SK-N-SH (cell line): ENCODE measurements around the gene LRRC34. TPM values are rescaled to one million over a fixed set of nuclear protein-coding genes. Genes with fewer than 3 reads are reported as not detected.

Source experiments
- CTCF ChIA-PET: fragments of 300-600, 350-600 bp; formaldehyde crosslinking; extraction: SDS; loops from one replicate; lab custom pipeline; 2021; lab: Yijun Ruan, JAX
- POLR2A ChIA-PET: fragments of 350-600 bp; sonication (Branson Sonifier 250); formaldehyde crosslinking; extraction: SDS; loops from one replicate; lab custom pipeline; 2020; ENCODE audit warnings: antibody characterized with exemption, inconsistent platforms; lab: Yijun Ruan, JAX
- DNase-seq: peaks from one replicate; pipeline ENCODE4 v3.0.0; 2012
- H2AFZ ChIP-seq: fragments of 200-600 bp; sonication (generic); 2 replicates; pipeline ENCODE4 v1.8.1; 2016; ENCODE audit warnings: antibody characterized with exemption, mild to moderate bottlenecking, low read depth
- H3F3A ChIP-seq: fragments of 200-600 bp; sonication (generic); replicated peaks from 2 replicates; pipeline ENCODE3; 2016; ENCODE audit warnings: antibody characterized with exemption, mild to moderate bottlenecking; ENCODE audit not compliant: insufficient read depth
- H3K27ac ChIP-seq, 2 experiments: fragments of 200-500 bp in 1 of 2; fragments of 200-600 bp in 1 of 2; sonication (Bioruptor generic) in 1 of 2; sonication (generic), shearing (Covaris generic) in 1 of 2; 2 replicates each; pipeline versions ENCODE4 v1.5.1 to v1.6.1; 2014 to 2016; ENCODE audit warnings: low read depth in 2 of 2, inconsistent platforms in 1 of 2, low read length in 1 of 2, mild to moderate bottlenecking in 1 of 2, mixed read lengths in 1 of 2
- H3K27me3 ChIP-seq: fragments of 200-600 bp; sonication (generic), shearing (Covaris generic); 2 replicates; pipeline ENCODE4 v1.6.1; 2016; ENCODE audit warnings: mixed run types; ENCODE audit not compliant: insufficient read depth
- H3K36me3 ChIP-seq, 2 experiments: fragments of 200-500 bp in 1 of 2; fragments of 200-600 bp in 1 of 2; sonication (Bioruptor generic) in 1 of 2; sonication (generic) in 1 of 2; replicated peaks in 1 of 2; 2 replicates each; pipeline versions ENCODE3 to v1.5.1; 2014 to 2016; ENCODE audit warnings: low read length in 1 of 2, mild to moderate bottlenecking in 1 of 2; ENCODE audit not compliant: insufficient read depth in 2 of 2, control insufficient read depth in 1 of 2
- H3K4me1 ChIP-seq, 2 experiments: fragments of 200-500 bp in 1 of 2; fragments of 200-600 bp in 1 of 2; sonication (Bioruptor generic) in 1 of 2; sonication (generic), shearing (Covaris generic) in 1 of 2; 2 replicates each; pipeline versions ENCODE4 v1.5.1 to v1.6.1; 2014 to 2016; ENCODE audit warnings: low read depth in 1 of 2, low read length in 1 of 2, mixed run types in 1 of 2; ENCODE audit not compliant: insufficient read depth in 2 of 2, control insufficient read depth in 1 of 2
- H3K4me2 ChIP-seq: fragments of 200-600 bp; sonication (generic), shearing (Covaris generic); 2 replicates; pipeline ENCODE4 v1.6.1; 2017; ENCODE audit warnings: mixed run types
- H3K4me3 ChIP-seq, 2 experiments: fragments of 200-500 bp in 1 of 2; fragments of 200-600 bp in 1 of 2; sonication (Bioruptor generic) in 1 of 2; sonication (generic), shearing (Covaris generic) in 1 of 2; 2 replicates each; pipeline versions ENCODE4 v1.5.1 to v1.8.1; 2014 to 2016; ENCODE audit warnings: low read depth in 2 of 2, inconsistent platforms in 1 of 2, low read length in 1 of 2, mild to moderate bottlenecking in 1 of 2, mixed read lengths in 1 of 2, moderate library complexity in 1 of 2
- H3K79me2 ChIP-seq: fragments of 200-600 bp; sonication (generic); 2 replicates; pipeline ENCODE4 v1.8.1; 2017; ENCODE audit warnings: mild to moderate bottlenecking; ENCODE audit not compliant: insufficient read depth
- H3K9ac ChIP-seq: fragments of 200-600 bp; sonication (generic); 2 replicates; pipeline ENCODE4 v1.6.1; 2017; ENCODE audit warnings: mixed run types
- H3K9me2 ChIP-seq: fragments of 200-600 bp; sonication (generic); 2 replicates; pipeline ENCODE4 v1.6.1; 2017; ENCODE audit warnings: mixed run types
- H3K9me3 ChIP-seq: fragments of 200-600 bp; sonication (generic); 2 replicates; pipeline ENCODE4 v1.6.1; 2017; ENCODE audit warnings: mixed run types, mild to moderate bottlenecking, moderate library complexity
- H4K20me1 ChIP-seq: fragments of 200-600 bp; sonication (generic); 2 replicates; pipeline ENCODE4 v1.6.1; 2017; ENCODE audit warnings: mild to moderate bottlenecking, mixed run types; ENCODE audit not compliant: insufficient read depth
- CHD2 ChIP-seq: fragments of 150-350 bp; IDR thresholded peaks from 2 replicates; pipeline ENCODE4 v1.6.1; 2018; ENCODE audit warnings: low read length; ENCODE audit not compliant: partially characterized antibody
- EZH2phosphoT487 ChIP-seq: fragments of 200-600 bp; sonication (generic); IDR thresholded peaks from 2 replicates; pipeline ENCODE4 v1.6.1; 2017; ENCODE audit warnings: low read depth, mixed run types, mild to moderate bottlenecking, antibody characterized with exemption, moderate library complexity, borderline replicate concordance
- FOSL2 ChIP-seq: IDR thresholded peaks from 2 replicates; pipeline ENCODE4 v1.4.0; 2012; ENCODE audit warnings: low read depth, mild to moderate bottlenecking, moderate library complexity, borderline replicate concordance
- GABPA ChIP-seq: IDR thresholded peaks from 2 replicates; pipeline ENCODE4 v1.4.0; 2012; ENCODE audit warnings: low read depth, mild to moderate bottlenecking
- JUND ChIP-seq: IDR thresholded peaks from 2 replicates; pipeline ENCODE4 v1.4.0; 2012
- MEF2A ChIP-seq: IDR thresholded peaks from 2 replicates; pipeline ENCODE4 v1.4.0; 2012; ENCODE audit warnings: low read depth, borderline replicate concordance
- MXI1 ChIP-seq: IDR thresholded peaks from 2 replicates; pipeline ENCODE4 v1.6.1; 2012; ENCODE audit warnings: mild to moderate bottlenecking, low read depth, low read length, improper control_type of control experiment
- NFIC ChIP-seq: IDR thresholded peaks from 2 replicates; pipeline ENCODE4 v1.4.0; 2012; ENCODE audit warnings: borderline replicate concordance
- NRF1 ChIP-seq: IDR thresholded peaks from 2 replicates; pipeline ENCODE4 v1.6.1; 2012; ENCODE audit warnings: low read depth, mild to moderate bottlenecking, low read length
- RAD21 ChIP-seq: IDR thresholded peaks from 2 replicates; pipeline ENCODE4 v1.6.1; 2012; ENCODE audit warnings: mild to moderate bottlenecking, low read length
- RCOR1 ChIP-seq: fragments of 150-350 bp; IDR thresholded peaks from 2 replicates; pipeline ENCODE4 v1.6.1; 2017; ENCODE audit warnings: antibody characterized with exemption, low read length
- RFX5 ChIP-seq: IDR thresholded peaks from 2 replicates; pipeline ENCODE4 v1.6.1; 2012; ENCODE audit warnings: mild to moderate bottlenecking, improper control_type of control experiment, low read length
- SIN3A ChIP-seq: IDR thresholded peaks from 2 replicates; pipeline ENCODE4 v1.6.1; 2012; ENCODE audit warnings: low read depth, mild to moderate bottlenecking, low read length, moderate library complexity, borderline replicate concordance
- SMC3 ChIP-seq: IDR thresholded peaks from 2 replicates; pipeline ENCODE4 v1.6.1; 2012; ENCODE audit warnings: low read depth, low read length, improper control_type of control experiment
- TCF12 ChIP-seq: IDR thresholded peaks from 2 replicates; pipeline ENCODE4 v1.4.0; 2012
- YY1 ChIP-seq: IDR thresholded peaks from 2 replicates; pipeline ENCODE4 v1.4.0; 2012; ENCODE audit warnings: low read depth, mild to moderate bottlenecking
- WGBS: methylation state at CpG from one replicate; pipeline ENCODE4 v1.1.6; 2017; ENCODE audit warnings: low lambda C conversion rate; 5-methylcytosine and 5-hydroxymethylcytosine counted together
- polyA plus RNA-seq, 3 experiments: library from polyadenylated mRNA; depleted of rRNA; stranded (reverse); fragments of >200 nt; gene quantifications; 2 replicates each; pipeline ENCODE4 v1.2.3, GENCODE V29; 2012
- TF ChIP-seq, protein P1 (sequence below): fragments of 150-350 bp; IDR thresholded peaks from 2 replicates; pipeline ENCODE4 v1.6.1; 2016; ENCODE audit warnings: mild to moderate bottlenecking, low read depth, low read length
- TF ChIP-seq, protein P2 (sequence below): IDR thresholded peaks from 2 replicates; pipeline ENCODE4 v1.4.0; 2012; ENCODE audit warnings: low read depth, borderline replicate concordance
- TF ChIP-seq, protein P3 (sequence below): fragments of 200-600 bp; sonication (generic); IDR thresholded peaks from 2 replicates; pipeline ENCODE4 v1.6.1; 2017; ENCODE audit warnings: antibody characterized with exemption, mild to moderate bottlenecking, moderate library complexity

LRRC34 gene
- polyA plus RNA-seq, 1 of the 3 experiments (the other 2 are of a cell fraction): 1.6 TPM

DNA sequence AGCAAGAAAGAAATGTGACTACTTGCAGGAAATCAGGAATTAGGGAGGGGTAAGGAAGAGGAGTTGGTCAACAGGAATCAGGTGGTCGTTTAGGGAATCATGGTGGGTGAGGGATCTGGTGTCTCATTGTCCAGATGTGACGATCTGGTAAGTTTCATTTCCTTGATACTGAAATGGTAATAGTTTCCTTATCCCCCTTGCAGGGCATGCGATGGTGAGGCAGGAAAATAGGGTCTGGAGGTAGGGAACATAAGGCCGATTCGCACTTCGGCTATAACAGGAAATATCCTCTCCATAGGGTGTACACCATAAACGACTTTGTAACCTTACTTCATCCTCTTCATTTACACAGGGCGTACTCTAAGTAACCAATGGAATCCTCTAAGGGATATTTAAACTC is 574 bp upstream of the LRRC34 start:
- Histone ChIP-seq H3K9me3 (0 out of 2 replicates have a peak, but pooled peaks cover 11% of the 10 kb centered on the region), H3K27me3 (no peaks in the 10 kb centered on the region), H3K4me2 (peak overlapping the region; percentile 89), H3K79me2 (no peaks in the 10 kb centered on the region), H3K4me3 (peak overlapping the region in 1 of 2 experiments; percentile 71; a peak in 2 of 4 replicates), H4K20me1 (no peaks in the 10 kb centered on the region), H2AFZ (peak overlapping the region; percentile 99; the same call in 1 of the 2 replicates), H3F3A (no peaks in the 10 kb centered on the region), H3K36me3 (no peaks in the 10 kb centered on the region), H3K4me1 (peaks cover 0 to 11% of the 10 kb centered on the region in 2 experiments; a peak in 2 of 4 replicates), H3K9ac (no peak overlapping the region), H3K27ac (peak overlapping the region in 1 of 2 experiments; percentile 91; a peak in 2 of 4 replicates), H3K9me2 (no peaks in the 10 kb centered on the region)
- no peak for TF ChIP-seq CHD2
- TF ChIP-seq SMC3: no peak
- TF ChIP-seq, protein P1, sequence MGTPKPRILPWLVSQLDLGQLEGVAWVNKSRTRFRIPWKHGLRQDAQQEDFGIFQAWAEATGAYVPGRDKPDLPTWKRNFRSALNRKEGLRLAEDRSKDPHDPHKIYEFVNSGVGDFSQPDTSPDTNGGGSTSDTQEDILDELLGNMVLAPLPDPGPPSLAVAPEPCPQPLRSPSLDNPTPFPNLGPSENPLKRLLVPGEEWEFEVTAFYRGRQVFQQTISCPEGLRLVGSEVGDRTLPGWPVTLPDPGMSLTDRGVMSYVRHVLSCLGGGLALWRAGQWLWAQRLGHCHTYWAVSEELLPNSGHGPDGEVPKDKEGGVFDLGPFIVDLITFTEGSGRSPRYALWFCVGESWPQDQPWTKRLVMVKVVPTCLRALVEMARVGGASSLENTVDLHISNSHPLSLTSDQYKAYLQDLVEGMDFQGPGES: no peak
- TF ChIP-seq MXI1: no peak
- TF ChIP-seq JUND: no peak
- no peak for TF ChIP-seq MEF2A
- no peak for TF ChIP-seq NRF1
- TF ChIP-seq, protein P2, sequence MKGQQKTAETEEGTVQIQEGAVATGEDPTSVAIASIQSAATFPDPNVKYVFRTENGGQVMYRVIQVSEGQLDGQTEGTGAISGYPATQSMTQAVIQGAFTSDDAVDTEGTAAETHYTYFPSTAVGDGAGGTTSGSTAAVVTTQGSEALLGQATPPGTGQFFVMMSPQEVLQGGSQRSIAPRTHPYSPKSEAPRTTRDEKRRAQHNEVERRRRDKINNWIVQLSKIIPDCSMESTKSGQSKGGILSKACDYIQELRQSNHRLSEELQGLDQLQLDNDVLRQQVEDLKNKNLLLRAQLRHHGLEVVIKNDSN: no peak
- no peak for TF ChIP-seq GABPA
- TF ChIP-seq FOSL2: no peak
- no peak for TF ChIP-seq RAD21
- no peak for TF ChIP-seq YY1
- no peak for TF ChIP-seq RFX5
- ChIA-PET CTCF (interaction anchor here (0.6 to 1.5 kb wide), 2 partner anchors 14 to 22 kb away, joined by 3 read pairs; no protein-coding TSS in a partner anchor), POLR2A (interaction anchor here (0.6 to 2.3 kb wide), 3 partner anchors 14 to 187 kb away, joined by 3 to 13 read pairs (median 4); no protein-coding TSS in a partner anchor)
- 85% methylated on average over 8 of the region's 8 CpGs for WGBS
- DNase-seq: no peak

DNA sequence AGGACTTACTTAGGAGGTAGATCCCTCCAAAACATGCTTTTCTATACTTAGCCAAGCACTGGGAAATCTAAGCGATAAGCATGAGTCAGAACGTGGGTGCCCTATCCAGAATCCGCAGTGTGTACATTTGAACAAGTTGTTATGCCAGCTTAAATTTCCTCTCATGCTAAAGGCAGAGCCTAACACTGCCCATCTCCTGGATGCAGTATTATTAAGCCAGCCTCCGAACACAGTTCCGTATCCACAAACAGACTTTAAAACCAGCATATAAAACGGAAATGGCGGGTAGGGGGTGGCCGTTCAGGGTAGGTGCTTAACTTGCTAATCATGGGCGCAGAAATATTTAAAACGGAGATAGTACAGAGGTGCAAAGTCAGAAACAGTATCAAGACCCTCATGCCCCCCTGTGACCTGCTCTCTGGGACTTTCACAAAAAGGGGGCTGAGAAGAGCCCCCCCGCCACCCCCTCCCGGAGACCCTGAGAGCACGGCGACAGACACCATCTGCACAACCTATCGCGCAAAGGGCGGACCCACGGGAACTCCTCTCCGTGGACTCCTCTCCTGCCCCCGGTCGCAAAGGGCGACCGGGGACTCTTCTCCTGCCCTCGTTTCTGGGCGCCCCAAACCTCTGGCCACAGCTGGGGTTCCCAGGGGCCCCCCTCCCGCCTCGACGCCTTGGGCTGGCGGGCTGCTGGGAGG is 923 bp downstream of the LRRC34 start:
- Histone ChIP-seq H3F3A (no peaks in the 10 kb centered on the region), H3K79me2 (no peaks in the 10 kb centered on the region), H3K36me3 (no peaks in the 10 kb centered on the region), H3K4me3 (peak overlapping the region; percentile 55 to 71), H2AFZ (peak overlapping the region; percentile 99), H3K4me1 (peaks cover 0 to 11% of the 10 kb centered on the region in 2 experiments; a peak in 2 of 4 replicates), H3K9ac (peak overlapping the region; percentile 73), H3K9me3 (0 out of 2 replicates have a peak, but pooled peaks cover 11% of the 10 kb centered on the region), H3K4me2 (peak overlapping the region; percentile 89), H3K27ac (peak overlapping the region; percentile 54 to 91), H3K9me2 (no peaks in the 10 kb centered on the region), H3K27me3 (no peaks in the 10 kb centered on the region), H4K20me1 (no peaks in the 10 kb centered on the region)
- peak; percentile 74 for DNase-seq
- WGBS: 21% methylated on average over 10 of the region's 29 CpGs
- CTCF ChIA-PET: interaction anchor here (0.6 kb wide), 1 partner anchor 602 kb away, joined by 3 read pairs; no protein-coding TSS in a partner anchor
- POLR2A ChIA-PET: interaction anchor here (0.8 to 2.3 kb wide), 5 partner anchors 11 to 155 kb away, joined by 3 to 13 read pairs (median 6); partner anchors contain the start of genes ACTRT3, SEC62 and TERC
- TF ChIP-seq SIN3A: no peak
- TF ChIP-seq, protein P3, sequence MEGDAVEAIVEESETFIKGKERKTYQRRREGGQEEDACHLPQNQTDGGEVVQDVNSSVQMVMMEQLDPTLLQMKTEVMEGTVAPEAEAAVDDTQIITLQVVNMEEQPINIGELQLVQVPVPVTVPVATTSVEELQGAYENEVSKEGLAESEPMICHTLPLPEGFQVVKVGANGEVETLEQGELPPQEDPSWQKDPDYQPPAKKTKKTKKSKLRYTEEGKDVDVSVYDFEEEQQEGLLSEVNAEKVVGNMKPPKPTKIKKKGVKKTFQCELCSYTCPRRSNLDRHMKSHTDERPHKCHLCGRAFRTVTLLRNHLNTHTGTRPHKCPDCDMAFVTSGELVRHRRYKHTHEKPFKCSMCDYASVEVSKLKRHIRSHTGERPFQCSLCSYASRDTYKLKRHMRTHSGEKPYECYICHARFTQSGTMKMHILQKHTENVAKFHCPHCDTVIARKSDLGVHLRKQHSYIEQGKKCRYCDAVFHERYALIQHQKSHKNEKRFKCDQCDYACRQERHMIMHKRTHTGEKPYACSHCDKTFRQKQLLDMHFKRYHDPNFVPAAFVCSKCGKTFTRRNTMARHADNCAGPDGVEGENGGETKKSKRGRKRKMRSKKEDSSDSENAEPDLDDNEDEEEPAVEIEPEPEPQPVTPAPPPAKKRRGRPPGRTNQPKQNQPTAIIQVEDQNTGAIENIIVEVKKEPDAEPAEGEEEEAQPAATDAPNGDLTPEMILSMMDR: no peak
- TF ChIP-seq TCF12: no peak; the same call in 1 of the 2 replicates
- TF ChIP-seq EZH2phosphoT487: no peak
- no peak for TF ChIP-seq GABPA
- no peak for TF ChIP-seq RAD21
- TF ChIP-seq, protein P2: no peak
- no peak; the same call in 1 of the 2 replicates for TF ChIP-seq MXI1
- TF ChIP-seq NFIC: no peak
- TF ChIP-seq RCOR1: no peak
